T-helper 1 cell treated with Interleukin-12 subunit alpha and Interleukin-12 subunit beta and Interleukin-4 antibody, amounts not matched to agents 30 μg/mL and 1 μg/mL, for 36 hours (primary cell): ENCODE data around the gene LIPC.

Experiments used
- H3K27ac Mint-ChIP-seq: one replicate; pipeline ENCODE4 v1.8.0; 2021; ENCODE audit warnings: mild to moderate bottlenecking, mixed read lengths
- H3K27me3 Mint-ChIP-seq: one replicate; pipeline ENCODE4 v1.8.0; 2021; ENCODE audit warnings: low read depth, mixed read lengths
- H3K36me3 Mint-ChIP-seq: one replicate; pipeline ENCODE4 v1.8.0; 2021; ENCODE audit warnings: low read depth, mixed read lengths
- H3K4me1 Mint-ChIP-seq: one replicate; pipeline ENCODE4 v1.8.0; 2021; ENCODE audit warnings: low read depth, mixed read lengths
- H3K4me3 Mint-ChIP-seq: one replicate; pipeline ENCODE4 v1.8.0; 2021; ENCODE audit warnings: mild to moderate bottlenecking, moderate library complexity, mixed read lengths
- H3K9me3 Mint-ChIP-seq: one replicate; pipeline ENCODE4 v1.8.0; 2021; ENCODE audit warnings: mixed read lengths

The LIPC gene

DNA sequence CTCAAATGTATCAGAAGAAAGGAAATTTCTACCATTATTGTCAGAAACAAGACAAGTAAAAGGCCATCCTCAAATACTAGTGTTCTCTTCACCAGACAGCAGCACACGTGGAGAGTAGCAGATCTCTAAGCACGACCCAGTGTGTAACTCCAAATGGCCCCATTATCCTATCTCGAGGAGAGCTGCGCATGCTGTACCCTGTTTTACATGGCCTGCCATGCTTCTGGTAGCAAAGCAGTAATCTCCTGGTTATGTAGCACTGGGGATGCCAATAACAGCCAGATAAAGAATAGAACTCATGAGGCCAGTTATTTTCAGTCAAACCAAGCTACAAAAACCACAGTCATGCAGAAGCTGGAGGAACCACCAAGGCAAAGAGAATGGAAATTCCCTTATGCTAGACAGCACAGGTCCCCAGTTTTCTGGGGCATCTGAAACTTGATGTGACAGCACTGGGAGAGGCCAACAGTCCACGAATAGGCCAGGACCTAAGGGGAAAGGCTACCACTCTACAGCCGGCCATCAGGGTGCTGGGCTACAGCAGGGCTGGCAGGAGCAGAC, 73.0 kb downstream of the LIPC start:
- Mint-ChIP-seq H3K36me3 (peaks cover 9% of the 10 kb centered on the region), H3K27ac (peak overlapping the region; percentile 67), H3K4me3 (no peak overlapping the region), H3K27me3 (peaks cover 7% of the 10 kb centered on the region), H3K4me1 (peaks cover 37% of the 10 kb centered on the region), H3K9me3 (peaks cover 9% of the 10 kb centered on the region)

DNA sequence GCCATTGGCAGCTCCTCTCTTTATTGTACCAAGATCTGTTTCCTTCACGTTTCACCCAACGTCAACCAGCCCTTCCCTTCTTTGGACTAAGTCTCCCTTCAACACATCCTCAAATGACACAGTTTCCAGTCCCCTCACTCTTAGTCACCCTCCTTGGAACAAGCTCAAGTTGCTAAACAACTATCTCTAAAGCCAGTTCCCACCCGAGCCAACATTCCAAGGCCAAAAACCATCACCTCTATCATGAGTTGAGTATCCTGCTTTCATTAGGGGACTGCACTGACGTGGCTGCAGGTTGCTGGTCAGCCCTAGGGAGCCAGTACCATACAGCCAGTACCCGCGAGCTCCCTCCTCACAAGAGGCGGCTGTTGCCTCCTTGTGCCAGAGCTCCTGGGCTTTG, 73.8 kb downstream of the LIPC start:
- Mint-ChIP-seq H3K27ac (peak overlapping the region; percentile 70), H3K36me3 (peaks cover 9% of the 10 kb centered on the region), H3K4me1 (peaks cover 35% of the 10 kb centered on the region), H3K27me3 (peaks cover 7% of the 10 kb centered on the region), H3K9me3 (peaks cover 9% of the 10 kb centered on the region), H3K4me3 (no peak overlapping the region)

DNA sequence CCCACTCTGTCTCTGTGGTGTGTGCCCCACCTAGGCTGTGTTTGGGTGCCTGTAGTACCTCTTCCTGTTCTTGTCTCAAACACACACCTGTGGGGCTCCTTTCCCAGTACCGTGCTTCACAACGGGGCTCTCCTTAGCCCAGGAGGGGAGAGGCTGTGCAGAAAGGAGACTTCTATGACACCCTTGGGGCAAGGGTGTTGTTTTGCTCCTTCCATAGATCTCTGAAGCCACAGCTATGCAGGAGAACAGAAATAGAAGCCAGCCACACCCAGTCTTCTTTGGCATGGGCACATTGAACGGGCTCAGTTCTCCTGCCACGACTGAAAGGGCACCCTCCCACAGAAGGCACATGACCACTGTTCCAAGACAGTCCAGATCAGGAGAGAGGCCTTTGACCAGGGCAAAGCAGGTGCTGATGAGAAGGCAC, 74.3 kb downstream of the LIPC start:
- peaks cover 7% of the 10 kb centered on the region for H3K27me3 Mint-ChIP-seq
- peak overlapping the region; percentile 81 for H3K27ac Mint-ChIP-seq
- peak overlapping the region; percentile 42 for H3K4me3 Mint-ChIP-seq
- peaks cover 35% of the 10 kb centered on the region for H3K4me1 Mint-ChIP-seq
- H3K36me3 Mint-ChIP-seq: peaks cover 9% of the 10 kb centered on the region
- peaks cover 9% of the 10 kb centered on the region for H3K9me3 Mint-ChIP-seq

DNA sequence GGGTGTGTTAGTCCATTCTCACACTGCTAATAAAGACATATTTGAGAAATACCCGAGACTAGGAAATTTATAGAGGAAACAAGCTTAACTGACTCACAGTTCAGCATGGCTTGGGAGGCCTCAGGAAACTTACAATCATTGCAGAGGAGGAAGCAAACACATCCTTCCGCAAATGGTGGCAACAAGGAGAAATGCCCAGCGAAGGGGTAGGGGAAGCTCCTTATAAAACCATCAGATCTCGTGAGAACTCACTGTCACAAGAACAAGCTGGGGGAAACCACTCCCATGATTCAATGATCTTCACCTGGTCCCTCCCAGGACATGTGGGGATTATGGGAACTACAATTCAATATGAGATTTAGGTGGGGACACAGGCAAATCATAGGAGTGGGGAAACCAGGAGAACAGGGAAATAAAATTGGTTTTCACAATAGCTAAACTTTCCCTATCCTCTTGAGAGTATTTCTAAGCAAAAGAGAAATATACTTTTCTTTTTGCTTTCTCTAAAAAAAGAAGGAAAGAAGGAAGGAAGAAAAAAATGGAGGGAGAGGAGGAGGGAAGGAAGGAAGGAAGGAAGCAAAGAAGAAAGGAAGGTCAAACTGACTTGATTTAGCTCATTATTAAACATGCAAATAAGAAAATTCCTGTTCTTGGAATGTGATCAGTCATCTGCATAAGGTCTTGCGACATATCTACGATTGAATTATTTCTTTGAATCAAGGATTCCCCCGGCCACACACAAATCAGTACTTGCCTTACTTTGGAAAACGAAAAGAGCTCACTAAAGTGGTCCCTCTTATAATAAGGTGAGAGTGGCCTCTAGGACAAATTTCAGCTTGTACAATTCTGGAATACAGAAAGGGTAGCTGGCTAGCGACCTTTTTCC, 75.2 kb downstream of the LIPC start:
- Mint-ChIP-seq H3K9me3 (peaks cover 9% of the 10 kb centered on the region), H3K36me3 (peaks cover 9% of the 10 kb centered on the region), H3K4me3 (no peak overlapping the region), H3K4me1 (peaks cover 35% of the 10 kb centered on the region), H3K27ac (peak overlapping the region; percentile 81), H3K27me3 (peaks cover 7% of the 10 kb centered on the region)

DNA sequence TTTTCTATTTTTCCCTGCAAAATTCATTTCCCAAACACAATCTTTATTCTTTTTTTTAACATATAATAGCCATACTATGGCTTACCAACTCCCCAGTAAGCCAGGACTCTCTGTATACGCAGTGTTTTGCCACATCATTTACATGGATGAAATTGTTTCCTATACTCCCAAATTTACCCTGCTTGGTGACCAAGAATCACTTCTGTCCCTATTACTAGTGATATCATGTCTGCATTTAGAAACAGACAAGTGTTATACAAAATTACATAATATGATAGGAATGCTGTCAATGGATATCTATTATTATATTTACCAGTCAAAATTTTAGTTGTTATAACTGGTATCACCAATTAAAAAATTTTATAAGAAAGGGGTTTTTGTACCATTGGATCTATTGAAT, 77.8 kb downstream of the LIPC start:
- H3K4me3 Mint-ChIP-seq: no peak overlapping the region
- peaks cover 7% of the 10 kb centered on the region for H3K27me3 Mint-ChIP-seq
- H3K9me3 Mint-ChIP-seq: peaks cover 9% of the 10 kb centered on the region
- peaks cover 10% of the 10 kb centered on the region for H3K36me3 Mint-ChIP-seq
- peaks cover 38% of the 10 kb centered on the region for H3K4me1 Mint-ChIP-seq
- H3K27ac Mint-ChIP-seq: no peak overlapping the region

DNA sequence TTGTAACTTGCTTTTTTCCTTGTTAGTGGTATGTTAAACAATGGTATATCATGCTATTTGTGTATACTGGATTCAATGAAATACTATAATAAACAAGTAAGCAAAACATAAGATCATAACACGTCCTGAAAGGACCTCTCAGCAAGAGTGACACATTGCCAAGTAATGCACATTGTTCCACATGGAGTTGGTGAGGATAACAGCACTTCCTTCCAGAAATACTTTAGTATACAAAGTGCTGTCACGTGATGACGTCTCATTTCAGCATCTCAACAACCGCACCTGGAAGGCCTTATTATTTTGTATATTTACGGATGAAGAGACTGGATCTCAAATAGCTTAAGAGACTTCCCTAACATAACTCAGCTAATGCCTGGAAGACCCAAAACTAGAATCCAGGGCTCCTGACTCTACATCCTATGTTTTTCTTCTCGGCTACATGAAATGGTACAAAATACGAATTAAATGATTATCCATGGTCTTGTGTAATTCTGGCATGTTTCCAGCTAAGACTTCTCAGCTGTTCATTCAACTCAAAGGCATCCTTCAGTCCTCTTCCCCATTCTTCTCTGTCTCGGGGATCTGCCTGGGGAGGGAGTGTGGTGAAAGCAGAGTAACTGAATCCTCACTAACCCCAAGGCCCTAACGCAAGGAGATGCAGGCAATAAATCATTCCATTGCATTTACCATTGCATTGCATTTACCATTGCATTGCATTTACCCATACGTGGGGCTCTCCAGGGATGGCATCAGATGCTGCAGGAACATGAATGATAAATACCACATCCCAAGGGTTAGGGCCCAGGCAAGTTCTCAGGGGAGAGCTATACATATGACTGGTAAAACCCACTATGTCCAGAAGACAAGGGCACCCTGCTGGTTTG, 79.2 kb downstream of the LIPC start:
- Mint-ChIP-seq H3K9me3 (peaks cover 16% of the 10 kb centered on the region), H3K27ac (no peak overlapping the region), H3K4me1 (peaks cover 36% of the 10 kb centered on the region), H3K27me3 (peaks cover 7% of the 10 kb centered on the region), H3K4me3 (no peak overlapping the region), H3K36me3 (peaks cover 17% of the 10 kb centered on the region)

DNA sequence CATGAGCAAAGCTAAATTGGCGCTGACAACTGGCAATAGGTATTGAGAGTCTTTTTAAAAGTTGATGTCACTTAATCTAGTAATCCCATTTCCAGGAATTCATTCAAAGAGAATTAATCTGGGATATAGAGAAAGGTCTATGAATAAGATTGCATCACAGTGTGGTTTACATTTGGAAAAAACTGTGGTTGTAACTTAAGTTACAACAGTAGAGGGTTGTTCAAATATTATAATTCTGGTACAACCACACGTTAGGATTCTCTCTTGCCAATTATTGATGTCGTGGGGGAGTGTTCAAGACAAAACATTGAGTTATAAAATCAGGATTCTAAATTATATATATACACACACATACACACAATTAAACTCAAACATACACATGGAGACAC, 79.8 kb downstream of the LIPC start:
- Mint-ChIP-seq H3K27me3 (peaks cover 7% of the 10 kb centered on the region), H3K27ac (no peak overlapping the region), H3K4me1 (peaks cover 36% of the 10 kb centered on the region), H3K4me3 (no peak overlapping the region), H3K36me3 (peaks cover 19% of the 10 kb centered on the region), H3K9me3 (peaks cover 20% of the 10 kb centered on the region)

DNA sequence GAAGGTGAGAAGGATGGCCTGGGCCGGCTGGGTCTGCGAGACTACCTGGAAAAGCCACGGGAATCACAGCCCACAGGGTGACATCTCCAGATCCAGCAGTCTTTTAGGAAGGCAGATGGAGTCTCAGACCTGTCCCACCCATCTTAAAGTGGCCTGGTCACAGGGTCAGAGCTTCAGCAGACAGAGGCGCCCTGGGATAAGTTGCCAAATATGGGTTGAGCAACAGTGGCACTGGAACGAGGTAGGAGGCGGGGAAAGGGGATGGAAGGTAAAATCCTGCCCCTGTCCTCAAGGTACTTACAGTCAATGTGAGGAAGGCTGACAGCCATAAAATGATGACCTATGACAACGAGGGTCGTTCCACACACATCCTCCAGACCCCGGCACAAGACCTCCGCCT, 80.7 kb downstream of the LIPC start:
- H3K27me3 Mint-ChIP-seq: peaks cover 7% of the 10 kb centered on the region
- no peak overlapping the region for H3K4me3 Mint-ChIP-seq
- H3K36me3 Mint-ChIP-seq: peaks cover 18% of the 10 kb centered on the region
- peaks cover 40% of the 10 kb centered on the region for H3K4me1 Mint-ChIP-seq
- H3K9me3 Mint-ChIP-seq: peaks cover 23% of the 10 kb centered on the region
- no peak overlapping the region for H3K27ac Mint-ChIP-seq

DNA sequence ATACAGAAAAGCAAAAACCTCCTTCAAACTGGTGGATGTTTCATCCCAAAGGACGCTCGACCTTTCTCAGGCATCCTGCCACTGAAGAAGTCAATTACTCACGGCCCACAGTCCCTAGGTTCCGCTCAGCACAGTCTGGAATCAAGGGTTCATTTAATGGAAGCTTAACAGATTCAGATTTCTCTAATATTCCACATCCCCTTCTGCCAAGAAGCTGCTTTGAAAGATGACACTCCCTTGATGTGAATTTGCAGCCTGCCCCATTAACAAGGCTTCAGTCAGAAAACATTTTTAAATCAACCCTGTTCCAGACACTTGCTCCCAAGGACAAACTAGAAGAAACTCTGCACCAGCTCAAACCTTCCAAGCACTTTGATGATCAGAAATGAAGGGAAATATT, 81.2 kb downstream of the LIPC start:
- Mint-ChIP-seq H3K27me3 (peaks cover 4% of the 10 kb centered on the region), H3K4me1 (peaks cover 45% of the 10 kb centered on the region), H3K4me3 (no peak overlapping the region), H3K36me3 (peaks cover 18% of the 10 kb centered on the region), H3K27ac (no peak overlapping the region), H3K9me3 (peaks cover 18% of the 10 kb centered on the region)

DNA sequence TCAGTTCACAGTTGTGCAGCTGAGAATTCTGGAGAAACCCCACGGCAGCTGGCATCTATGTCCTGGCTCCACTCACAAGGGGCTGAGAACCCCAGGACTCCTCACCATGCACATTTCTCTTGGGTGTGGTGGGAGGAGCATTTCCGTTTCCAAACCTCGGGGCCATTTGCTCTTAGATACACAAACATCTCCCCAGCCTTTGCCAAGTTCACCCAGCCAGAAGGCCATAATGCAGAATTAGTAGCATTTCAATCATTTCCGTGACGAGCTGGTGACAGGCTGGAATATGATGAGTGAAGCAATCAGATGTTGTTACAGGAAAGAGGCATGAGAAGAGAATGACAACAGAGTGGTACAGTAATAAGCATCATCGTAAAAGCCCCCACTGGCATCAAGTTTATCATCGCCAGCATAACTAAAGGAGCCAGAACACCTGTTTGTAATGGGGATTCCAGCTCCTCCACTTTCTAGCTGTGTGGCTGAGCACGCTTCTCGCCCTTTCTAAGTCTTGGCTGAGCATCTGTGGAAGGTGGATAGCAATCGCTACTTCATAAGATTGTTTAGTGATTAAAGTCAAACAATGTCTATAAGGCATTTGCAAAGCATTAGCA, 82.0 kb downstream of the LIPC start:
- Mint-ChIP-seq H3K4me1 (peaks cover 50% of the 10 kb centered on the region), H3K27me3 (peaks cover 1% of the 10 kb centered on the region), H3K4me3 (no peak overlapping the region), H3K27ac (peak overlapping the region; percentile 70), H3K9me3 (peaks cover 18% of the 10 kb centered on the region), H3K36me3 (peaks cover 18% of the 10 kb centered on the region)

DNA sequence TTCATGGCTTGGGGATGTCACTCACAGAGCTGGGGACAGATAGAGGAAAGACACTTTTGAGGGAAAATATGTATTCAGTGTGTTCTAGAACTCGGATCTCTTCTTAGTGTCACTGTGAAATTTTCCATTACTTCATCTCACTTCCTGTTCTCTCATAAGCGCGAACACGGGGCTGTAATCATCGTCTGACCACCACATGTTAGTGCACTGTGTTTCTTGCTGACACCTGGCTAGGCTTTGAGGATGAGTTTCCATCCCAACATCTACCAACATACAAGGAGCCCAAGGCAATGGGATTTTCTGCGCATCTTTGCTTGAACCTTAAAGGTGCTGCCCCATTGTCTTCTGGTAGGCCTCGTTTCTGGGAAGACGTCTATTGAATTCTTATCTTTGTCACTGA, 84.0 kb downstream of the LIPC start:
- Mint-ChIP-seq H3K4me1 (peaks cover 67% of the 10 kb centered on the region), H3K36me3 (peaks cover 18% of the 10 kb centered on the region), H3K27ac (peak overlapping the region; percentile 89), H3K4me3 (peak overlapping the region; percentile 50), H3K9me3 (peaks cover 18% of the 10 kb centered on the region), H3K27me3 (no peaks in the 10 kb centered on the region)

DNA sequence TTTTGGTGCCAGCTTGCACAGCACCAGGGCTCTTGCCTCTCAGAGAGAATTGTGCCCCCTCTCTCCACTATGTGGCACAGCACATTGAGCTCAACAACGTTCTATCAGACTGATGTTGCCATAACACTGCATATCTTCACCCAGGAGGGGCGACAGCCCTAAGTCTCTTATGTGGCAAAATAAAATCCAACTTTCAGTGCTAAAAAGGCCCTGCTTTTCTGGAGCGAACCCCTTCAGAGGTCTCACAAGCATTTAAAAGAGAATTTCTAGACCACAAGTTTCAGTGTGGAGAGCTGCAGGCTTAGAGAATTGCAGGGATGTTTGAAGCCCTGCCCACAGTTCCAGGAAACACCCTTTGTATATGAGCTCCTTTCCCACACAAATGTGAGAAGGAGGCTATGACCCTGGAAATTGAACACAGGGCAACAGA, 85.5 kb downstream of the LIPC start:
- Mint-ChIP-seq H3K27ac (peak overlapping the region; percentile 89), H3K4me3 (peak overlapping the region; percentile 55), H3K4me1 (peaks cover 80% of the 10 kb centered on the region)

DNA sequence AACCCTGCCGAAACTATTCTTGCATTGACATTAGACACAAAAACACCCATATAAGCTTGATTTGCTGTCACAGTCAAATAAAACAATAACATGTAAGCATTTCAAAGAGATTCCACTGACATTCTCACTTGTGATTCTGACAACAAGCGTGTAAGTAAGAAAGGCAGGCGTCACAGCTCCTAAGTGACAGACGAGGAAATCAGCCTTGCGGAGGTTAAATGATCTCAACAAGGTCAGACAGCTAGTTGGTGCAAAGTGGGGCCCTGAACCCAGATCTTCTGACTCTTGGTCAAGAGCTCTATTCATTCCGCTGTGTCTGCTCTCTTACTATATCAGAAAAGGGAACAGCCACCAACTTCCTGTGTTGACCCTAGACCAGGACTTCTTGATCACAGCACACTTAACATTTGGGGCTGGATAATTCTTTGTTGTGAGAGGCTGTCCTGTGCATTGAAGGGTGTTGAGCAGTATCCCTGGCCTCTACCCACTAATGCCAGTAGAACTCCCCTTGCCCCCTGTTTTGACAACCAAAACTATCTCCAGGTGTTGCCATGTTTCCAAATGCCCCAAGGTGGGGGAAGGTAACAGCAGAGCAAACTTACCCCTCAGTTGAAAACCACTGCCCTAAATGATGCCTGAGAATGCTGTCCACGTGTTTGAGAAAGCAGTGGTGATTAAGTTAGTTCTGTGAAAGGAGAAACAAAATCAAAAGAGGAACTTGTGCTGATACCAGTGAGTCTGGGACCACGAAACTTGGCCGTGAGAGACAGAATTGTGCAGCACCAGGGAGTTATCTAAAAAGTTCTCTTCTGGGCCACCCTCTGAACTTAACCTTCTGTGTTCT, 86.1 kb downstream of the LIPC start:
- Mint-ChIP-seq H3K36me3 (peaks cover 18% of the 10 kb centered on the region), H3K4me1 (peaks cover 78% of the 10 kb centered on the region), H3K4me3 (peak overlapping the region; percentile 28), H3K27ac (peak overlapping the region; percentile 89), H3K27me3 (no peaks in the 10 kb centered on the region), H3K9me3 (peaks cover 18% of the 10 kb centered on the region)

More for the DNA sequence above, 85.5 kb downstream of the LIPC start:
- Mint-ChIP-seq H3K27me3 (no peaks in the 10 kb centered on the region), H3K36me3 (peaks cover 18% of the 10 kb centered on the region), H3K9me3 (peaks cover 18% of the 10 kb centered on the region)
